Keratinocyte (primary cell): ENCODE results near the gene SETD6.

Source experiments
- EZH2 ChIP-seq: IDR thresholded peaks from one replicate; pipeline ENCODE4 v1.6.1; 2012; ENCODE audit warnings: inconsistent platforms, mild to moderate bottlenecking, low read length, moderate library complexity
- TF ChIP-seq, protein P1 (sequence below), 3 experiments: IDR thresholded peaks in 1 of 3; conservative IDR thresholded peaks in 1 of 3; optimal IDR thresholded peaks in 1 of 3; 2 replicates in 2 of 3; 3 replicates in 1 of 3; pipeline versions ENCODE3 to v1.5.1; 2011; ENCODE audit warnings: low read length in 3 of 3, mild to moderate bottlenecking in 3 of 3, moderate library complexity in 2 of 3, control low read depth in 1 of 3, inconsistent platforms in 1 of 3; ENCODE audit not compliant: insufficient read depth in 2 of 3; ENCODE audit errors: extremely low read depth in 1 of 3

DNA sequence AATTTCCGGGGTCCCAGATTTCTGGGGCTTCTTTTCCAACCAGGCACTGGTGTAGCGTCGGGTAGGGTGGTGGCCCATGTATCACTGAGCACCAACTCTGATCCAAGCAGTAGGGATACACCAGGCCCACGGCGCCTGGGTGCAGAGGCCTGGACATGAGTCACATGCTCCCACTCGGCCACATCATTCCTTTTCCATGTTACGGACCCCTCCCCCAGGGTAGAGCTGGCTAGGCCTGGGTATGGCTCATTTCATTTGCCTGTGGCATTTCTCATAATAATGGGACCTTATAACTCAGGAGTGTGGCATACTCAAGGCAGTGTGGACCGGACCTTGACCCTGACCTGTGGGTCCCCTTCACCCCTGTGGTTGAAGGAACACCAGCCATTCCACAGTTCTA, 33.4 kb upstream of the SETD6 start:
- TF ChIP-seq, protein P1, sequence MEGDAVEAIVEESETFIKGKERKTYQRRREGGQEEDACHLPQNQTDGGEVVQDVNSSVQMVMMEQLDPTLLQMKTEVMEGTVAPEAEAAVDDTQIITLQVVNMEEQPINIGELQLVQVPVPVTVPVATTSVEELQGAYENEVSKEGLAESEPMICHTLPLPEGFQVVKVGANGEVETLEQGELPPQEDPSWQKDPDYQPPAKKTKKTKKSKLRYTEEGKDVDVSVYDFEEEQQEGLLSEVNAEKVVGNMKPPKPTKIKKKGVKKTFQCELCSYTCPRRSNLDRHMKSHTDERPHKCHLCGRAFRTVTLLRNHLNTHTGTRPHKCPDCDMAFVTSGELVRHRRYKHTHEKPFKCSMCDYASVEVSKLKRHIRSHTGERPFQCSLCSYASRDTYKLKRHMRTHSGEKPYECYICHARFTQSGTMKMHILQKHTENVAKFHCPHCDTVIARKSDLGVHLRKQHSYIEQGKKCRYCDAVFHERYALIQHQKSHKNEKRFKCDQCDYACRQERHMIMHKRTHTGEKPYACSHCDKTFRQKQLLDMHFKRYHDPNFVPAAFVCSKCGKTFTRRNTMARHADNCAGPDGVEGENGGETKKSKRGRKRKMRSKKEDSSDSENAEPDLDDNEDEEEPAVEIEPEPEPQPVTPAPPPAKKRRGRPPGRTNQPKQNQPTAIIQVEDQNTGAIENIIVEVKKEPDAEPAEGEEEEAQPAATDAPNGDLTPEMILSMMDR (optimal IDR thresholded peaks at IDR 0.05 in 1 of 3, IDR thresholded peaks at IDR 0.05 in 1 of 3, conservative IDR thresholded peaks at IDR 0.05 in 1 of 3; ENCODE audit: extremely low read depth in 1 of 3, insufficient read depth in 2 of 3, low read length in 3 of 3): no peak
- no peak for TF ChIP-seq EZH2
